ENCODE data around the gene STK31. TPM values are rescaled to one million over a fixed set of nuclear protein-coding genes. Genes with fewer than 3 reads are reported as not detected.
"Not testable (repeated sequence)": the region's sequence is repeated elsewhere in the genome, so short reads cannot be mapped to it uniquely, and the experiment has no call there.

Gene STK31
- total RNA-seq, 1 donor from 2014 or later = 2.8 TPM

GRCh38 chr7:23810099-23810498, 100.1 kb downstream of the STK31 start:
- Histone ChIP-seq H3F3A (ENCODE audit: low read depth) (no peaks in the 10 kb centered on the region), H3K4me2 (no peak overlapping the region), H3K27me3 (no peaks in the 10 kb centered on the region), H3K9ac (no peak overlapping the region), H3K4me1 (no peaks in the 10 kb centered on the region), H2AFZ (replicated peaks) (no peak overlapping the region), H3K36me3 (peaks cover 3% of the 10 kb centered on the region), H3K79me2 (ENCODE audit: low read depth) (no peaks in the 10 kb centered on the region), H3K4me3 (no peak overlapping the region), H3K9me3 (ENCODE audit: low read depth) (peaks cover 6% of the 10 kb centered on the region), H3K27ac (no peak overlapping the region), H4K20me1 (ENCODE audit: low read depth) (no peaks in the 10 kb centered on the region)
- Mint-ChIP-seq H3K4me1 (no peaks in the 10 kb centered on the region), H3K27me3 (ENCODE audit: insufficient read depth, low read depth) (no peaks in the 10 kb centered on the region), H3K27ac (no peak overlapping the region), H3K4me3 (no peak overlapping the region), H3K36me3 (no peaks in the 10 kb centered on the region), H3K9me3 (peaks cover 8% of the 10 kb centered on the region)
- TF ChIP-seq EZH2 (IDR thresholded peaks at IDR 0.05) (no peak), CTCF (IDR thresholded peaks at IDR 0.05) (no peak), EZH2phosphoT487 (IDR thresholded peaks at IDR 0.05) (no peak)
- DNase-seq (ENCODE audit: low spot score) = no peak

GRCh38 chr7:23811540-23811939, 101.5 kb downstream of the STK31 start:
- H3K27ac ChIP-seq = no peak overlapping the region
- Mint-ChIP-seq H3K36me3 (no peaks in the 10 kb centered on the region), H3K4me3 (no peak overlapping the region), H3K9me3 (peaks cover 8% of the 10 kb centered on the region), H3K27ac (no peak overlapping the region), H3K27me3 (ENCODE audit: insufficient read depth, low read depth) (no peaks in the 10 kb centered on the region), H3K4me1 (no peaks in the 10 kb centered on the region)
- H3K9ac ChIP-seq = no peak overlapping the region
- TF ChIP-seq CTCF (IDR thresholded peaks at IDR 0.05) (peak; percentile 50), EZH2phosphoT487 (IDR thresholded peaks at IDR 0.05) (no peak)
- peaks cover 3% of the 10 kb centered on the region for H3K36me3 ChIP-seq
- H3K4me2 ChIP-seq = no peak overlapping the region
- H3F3A ChIP-seq (ENCODE audit: low read depth) = no peaks in the 10 kb centered on the region
- H3K4me1 ChIP-seq = no peaks in the 10 kb centered on the region
- no peak for DNase-seq (ENCODE audit: low spot score)
- no peak overlapping the region for H3K4me3 ChIP-seq
- H2AFZ ChIP-seq (replicated peaks) = no peak overlapping the region
- no peaks in the 10 kb centered on the region for H4K20me1 ChIP-seq (ENCODE audit: low read depth)
- peaks cover 6% of the 10 kb centered on the region for H3K9me3 ChIP-seq (ENCODE audit: low read depth)
- no peaks in the 10 kb centered on the region for H3K79me2 ChIP-seq (ENCODE audit: low read depth)
- no peaks in the 10 kb centered on the region for H3K27me3 ChIP-seq

GRCh38 chr7:23828125-23828524, 118.1 kb downstream of the STK31 start:
- DNase-seq (ENCODE audit: low spot score); H3K4me1 Mint-ChIP-seq; H3K4me2 ChIP-seq; H3K36me3 ChIP-seq; H3K4me3 Mint-ChIP-seq; H3K36me3 Mint-ChIP-seq; H3K79me2 ChIP-seq (ENCODE audit: low read depth); H3K4me1 ChIP-seq; H3K9ac ChIP-seq; H3K27me3 ChIP-seq; H3F3A ChIP-seq (ENCODE audit: low read depth); H3K4me3 ChIP-seq; H3K27ac Mint-ChIP-seq; H3K9me3 ChIP-seq (ENCODE audit: low read depth); H4K20me1 ChIP-seq (ENCODE audit: low read depth); H3K27me3 Mint-ChIP-seq (ENCODE audit: insufficient read depth, low read depth); H3K27ac ChIP-seq; H2AFZ ChIP-seq (replicated peaks): not testable (repeated sequence)
- peaks cover 25% of the 10 kb centered on the region for H3K9me3 Mint-ChIP-seq

GRCh38 chr7:23832733-23833132, 122.7 kb downstream of the STK31 start:
- not testable (repeated sequence) for H3K27ac ChIP-seq; H3K4me1 Mint-ChIP-seq; H3K27me3 ChIP-seq; H3K36me3 Mint-ChIP-seq; H4K20me1 ChIP-seq (ENCODE audit: low read depth); H3K36me3 ChIP-seq; H3K4me3 ChIP-seq; H3F3A ChIP-seq (ENCODE audit: low read depth); DNase-seq (ENCODE audit: low spot score); H3K27me3 Mint-ChIP-seq (ENCODE audit: insufficient read depth, low read depth); H3K79me2 ChIP-seq (ENCODE audit: low read depth); H3K27ac Mint-ChIP-seq; H3K9me3 ChIP-seq (ENCODE audit: low read depth); H3K4me1 ChIP-seq; H3K4me3 Mint-ChIP-seq; H3K4me2 ChIP-seq; H2AFZ ChIP-seq (replicated peaks); H3K9ac ChIP-seq
- H3K9me3 Mint-ChIP-seq = peaks cover 35% of the 10 kb centered on the region

All from neural progenitor cell (in vitro differentiated cells).